ENCODE results near the gene ZNF12. TPM values are rescaled to one million over a fixed set of nuclear protein-coding genes. Genes with fewer than 3 reads are reported as not detected.
"Not testable (repeated sequence)": the region's sequence is repeated elsewhere in the genome, so short reads cannot be mapped to it uniquely, and the experiment has no call there.

The ZNF12 gene
- total RNA-seq (10 to 100 TPM; 18.8 to 19.4 TPM), polyA plus RNA-seq (34.5 TPM)

DNA sequence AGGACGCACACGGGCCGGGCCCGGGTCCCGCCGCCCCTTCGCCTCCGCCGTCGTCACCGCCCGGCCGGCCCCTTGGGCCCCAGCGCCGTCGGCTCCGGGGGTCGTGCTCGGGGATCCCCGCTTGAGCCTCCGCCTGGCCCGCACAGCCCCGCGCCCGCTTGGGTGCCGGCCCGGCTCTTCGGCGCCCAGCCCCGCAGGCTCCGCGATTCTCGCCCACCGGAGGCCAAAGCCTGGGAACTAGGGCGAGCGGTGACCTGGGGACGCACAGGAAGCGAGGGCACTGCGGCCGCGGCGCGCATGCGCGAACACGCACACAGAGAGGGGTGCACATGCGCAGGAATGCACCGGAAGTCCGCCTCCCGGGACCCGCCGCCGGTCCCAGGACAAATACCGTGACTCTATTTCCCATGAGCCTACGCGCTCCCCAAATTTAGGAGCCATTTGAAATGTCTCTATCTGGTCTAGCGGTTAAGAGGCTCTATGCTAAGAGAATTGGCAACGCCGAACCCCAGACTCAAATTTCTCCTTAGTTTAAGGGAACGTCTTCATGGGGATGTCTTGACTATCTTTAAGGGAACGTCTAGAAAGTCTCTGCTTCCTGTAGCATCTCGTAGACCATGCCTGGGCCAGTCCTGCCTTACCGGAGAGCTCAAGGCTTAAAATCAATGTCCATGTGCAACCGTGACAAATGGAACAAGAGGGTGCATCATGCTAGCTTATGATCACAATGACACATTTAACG lies at the start of gene ZNF12:
Gene ZNF12, minus strand, starts transcription at position 282 of the 742 bp plus-strand sequence. CDS start 1,774 bp downstream, outside the sequence.
- H3K4me1 Mint-ChIP-seq = peaks cover 38 to 48% (median 47%) of the 10 kb centered on the region in 3 donors
- CTCF ChIA-PET = interaction anchor here (0.5 kb wide), 1 partner anchor 1197 kb away, joined by 3 read pairs; no protein-coding TSS in a partner anchor

DNA sequence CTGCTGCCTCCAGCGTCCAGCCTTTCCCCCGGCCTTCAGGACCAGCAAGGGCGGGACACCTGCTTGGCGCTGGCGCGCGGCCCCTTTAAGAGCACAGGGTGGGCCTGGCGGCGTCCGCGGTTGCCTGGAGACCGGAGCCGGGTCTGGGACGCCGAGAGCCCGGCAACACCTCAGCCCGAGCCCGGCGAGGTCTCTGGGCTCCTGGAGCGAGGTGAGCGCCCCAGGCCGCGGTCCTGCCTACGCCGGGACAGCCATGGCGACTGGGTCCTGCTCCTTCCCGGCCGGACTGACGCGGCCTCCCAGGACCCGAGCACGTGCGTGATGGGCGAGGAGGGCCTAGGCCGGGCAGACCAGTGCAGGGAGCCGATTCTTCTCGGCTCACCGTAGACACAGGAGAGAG lies 47.2 kb upstream of the ZNF12 start, which contains the start of gene RSPH10B2:
Gene RSPH10B2, plus strand, starts transcription at position 140 of the 400 bp plus-strand sequence. CDS start 3,575 bp downstream, outside the sequence.
- H3K4me1 ChIP-seq (ENCODE audit: insufficient read depth, low read length); H3K9me3 ChIP-seq (ENCODE audit: low read length); H3K4me3 Mint-ChIP-seq; H3K27me3 Mint-ChIP-seq; H3K27me3 ChIP-seq (ENCODE audit: insufficient read depth, low read length, poor library complexity, severe bottlenecking); H3K4me1 Mint-ChIP-seq; POLR2A ChIA-PET; CTCF ChIA-PET; H3K36me3 Mint-ChIP-seq; H3K27ac ChIP-seq (ENCODE audit: low read depth, low read length); H3K27ac Mint-ChIP-seq; DNase-seq; H3K9me3 Mint-ChIP-seq; H3K4me3 ChIP-seq (ENCODE audit: low read length); H3K36me3 ChIP-seq (ENCODE audit: insufficient read depth, low read length): not testable (repeated sequence)

More for the DNA sequence above, at the start of gene ZNF12:
- Histone ChIP-seq H3K9me3 (ENCODE audit: low read length) (no peaks in the 10 kb centered on the region), H3K36me3 (ENCODE audit: insufficient read depth, low read length) (peaks cover 24% of the 10 kb centered on the region), H3K27ac (ENCODE audit: low read depth, low read length) (peak within 1 kb of the TSS; percentile 70), H3K4me3 (ENCODE audit: low read length) (peak within 1 kb of the TSS; percentile 78), H3K4me1 (ENCODE audit: insufficient read depth, low read length) (peaks cover 33% of the 10 kb centered on the region), H3K27me3 (ENCODE audit: insufficient read depth, low read length, poor library complexity, severe bottlenecking) (peaks cover 5% of the 10 kb centered on the region)
- peak; percentile 93 to 96 (median 94) for DNase-seq
- POLR2A ChIA-PET = no interaction called here
- Mint-ChIP-seq H3K4me3 (peak within 1 kb of the TSS; percentile 90 to 99 (median 92)), H3K36me3 (peaks cover 19 to 37% (median 29%) of the 10 kb centered on the region in 3 donors), H3K27ac (peak within 1 kb of the TSS; percentile 72 to 96 (median 94)), H3K9me3 (peaks cover 0 to 8% (median 0%) of the 10 kb centered on the region in 5 donors), H3K27me3 (peaks cover 0 to 4% of the 10 kb centered on the region in 2 donors)

DNA sequence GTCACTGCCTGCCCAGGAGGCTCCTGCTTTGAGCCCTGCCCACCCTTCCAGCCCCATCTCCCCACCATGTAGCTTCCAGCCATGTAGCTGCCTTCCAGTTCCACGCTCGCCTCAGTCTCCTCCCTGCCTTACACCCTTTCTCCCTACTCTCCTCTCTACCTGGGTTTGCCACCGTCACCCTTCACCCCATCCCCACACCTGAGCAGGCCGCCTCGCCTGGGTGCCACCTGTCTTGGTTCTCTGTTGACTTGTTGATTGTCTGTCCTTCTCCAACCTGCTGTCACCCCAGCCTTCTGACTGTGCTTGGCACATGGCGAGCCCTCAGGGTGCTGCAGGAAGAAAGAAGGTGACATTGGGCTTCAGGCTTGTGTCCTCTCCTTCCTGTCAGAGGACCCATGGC lies 43.4 kb upstream of the ZNF12 start:
- not testable (repeated sequence) for H3K4me1 Mint-ChIP-seq

DNA sequence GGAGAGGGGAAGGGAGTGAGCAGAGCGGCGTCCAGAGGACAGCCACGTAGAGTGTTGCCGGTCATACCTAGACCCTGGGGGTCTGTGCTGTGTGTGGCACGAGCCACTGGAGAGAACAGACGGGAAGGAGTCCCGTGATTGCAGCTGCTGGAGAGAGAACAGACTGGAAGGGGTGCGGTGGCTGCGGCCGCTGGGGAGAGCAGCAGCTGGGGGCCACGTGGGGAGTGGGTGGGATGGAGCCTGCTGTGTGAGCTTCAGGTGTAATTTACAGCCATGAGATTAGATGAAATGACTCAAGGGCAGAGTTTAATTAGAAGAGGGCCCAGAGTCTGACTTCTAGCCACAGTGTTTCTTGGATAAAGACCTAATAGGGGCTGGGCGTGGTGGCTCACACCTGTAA lies 42.6 kb upstream of the ZNF12 start:
- H3K27me3 Mint-ChIP-seq; H3K27ac ChIP-seq (ENCODE audit: low read depth, low read length); DNase-seq; H3K27ac Mint-ChIP-seq; H3K9me3 ChIP-seq (ENCODE audit: low read length); H3K36me3 ChIP-seq (ENCODE audit: insufficient read depth, low read length); H3K4me1 ChIP-seq (ENCODE audit: insufficient read depth, low read length); H3K4me3 Mint-ChIP-seq; H3K27me3 ChIP-seq (ENCODE audit: insufficient read depth, low read length, poor library complexity, severe bottlenecking); CTCF ChIA-PET; H3K9me3 Mint-ChIP-seq; POLR2A ChIA-PET; H3K4me1 Mint-ChIP-seq; H3K4me3 ChIP-seq (ENCODE audit: low read length): not testable (repeated sequence)
- peaks cover 0 to 19% (median 1%) of the 10 kb centered on the region in 3 donors for H3K36me3 Mint-ChIP-seq

More for the DNA sequence above, 43.4 kb upstream of the ZNF12 start:
- H3K27me3 ChIP-seq (ENCODE audit: insufficient read depth, low read length, poor library complexity, severe bottlenecking); H3K4me3 Mint-ChIP-seq; H3K27ac Mint-ChIP-seq; H3K27me3 Mint-ChIP-seq; H3K4me1 ChIP-seq (ENCODE audit: insufficient read depth, low read length); POLR2A ChIA-PET; H3K9me3 Mint-ChIP-seq; H3K9me3 ChIP-seq (ENCODE audit: low read length); CTCF ChIA-PET; DNase-seq; H3K4me3 ChIP-seq (ENCODE audit: low read length); H3K36me3 ChIP-seq (ENCODE audit: insufficient read depth, low read length); H3K27ac ChIP-seq (ENCODE audit: low read depth, low read length): not testable (repeated sequence)
- H3K36me3 Mint-ChIP-seq = peaks cover 0 to 14% (median 0%) of the 10 kb centered on the region in 3 donors

DNA sequence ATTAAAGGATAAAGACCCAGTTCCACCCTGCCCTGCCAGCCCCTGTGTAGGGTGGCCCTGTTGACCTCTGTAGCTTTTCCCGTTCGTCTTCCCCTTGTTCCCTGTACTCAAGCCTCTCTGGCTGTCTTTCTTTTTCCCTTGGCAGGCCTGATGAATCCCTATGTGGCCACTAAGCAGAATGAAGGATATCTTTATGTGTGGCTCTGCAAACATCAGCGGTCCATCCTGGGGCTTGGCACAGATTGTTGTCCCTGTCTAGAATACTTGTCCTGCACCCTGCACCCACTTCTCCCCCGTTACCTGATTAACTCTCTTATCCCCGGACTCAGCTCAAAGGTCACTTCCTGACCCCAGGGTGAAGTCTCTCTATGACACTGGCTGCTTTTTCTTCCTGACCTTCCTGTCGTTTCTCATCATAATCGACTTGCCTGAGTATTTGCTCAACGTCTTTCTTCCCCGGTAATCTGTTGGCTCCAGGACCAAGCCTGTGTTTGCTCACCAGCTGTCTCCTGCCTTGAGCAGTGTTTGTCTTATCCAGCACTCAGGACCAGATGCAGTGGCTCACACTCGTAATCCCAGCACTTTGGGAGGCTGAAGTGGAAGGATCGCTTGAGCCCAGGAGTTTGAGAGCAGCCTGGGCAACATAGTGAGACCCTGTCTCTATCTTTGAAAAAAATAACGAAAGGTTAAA lies 37.8 kb upstream of the ZNF12 start:
- H3K27me3 ChIP-seq (ENCODE audit: insufficient read depth, low read length, poor library complexity, severe bottlenecking); CTCF ChIA-PET; H3K27ac ChIP-seq (ENCODE audit: low read depth, low read length); H3K9me3 ChIP-seq (ENCODE audit: low read length); H3K4me3 ChIP-seq (ENCODE audit: low read length); H3K4me3 Mint-ChIP-seq; H3K27me3 Mint-ChIP-seq; POLR2A ChIA-PET; DNase-seq; H3K4me1 ChIP-seq (ENCODE audit: insufficient read depth, low read length); H3K4me1 Mint-ChIP-seq; H3K9me3 Mint-ChIP-seq; H3K36me3 ChIP-seq (ENCODE audit: insufficient read depth, low read length): not testable (repeated sequence)
- Mint-ChIP-seq H3K36me3 (peaks cover 0 to 35% (median 3%) of the 10 kb centered on the region in 3 donors), H3K27ac (peak overlapping the region in 1 of 8 donors; percentile 23)

DNA sequence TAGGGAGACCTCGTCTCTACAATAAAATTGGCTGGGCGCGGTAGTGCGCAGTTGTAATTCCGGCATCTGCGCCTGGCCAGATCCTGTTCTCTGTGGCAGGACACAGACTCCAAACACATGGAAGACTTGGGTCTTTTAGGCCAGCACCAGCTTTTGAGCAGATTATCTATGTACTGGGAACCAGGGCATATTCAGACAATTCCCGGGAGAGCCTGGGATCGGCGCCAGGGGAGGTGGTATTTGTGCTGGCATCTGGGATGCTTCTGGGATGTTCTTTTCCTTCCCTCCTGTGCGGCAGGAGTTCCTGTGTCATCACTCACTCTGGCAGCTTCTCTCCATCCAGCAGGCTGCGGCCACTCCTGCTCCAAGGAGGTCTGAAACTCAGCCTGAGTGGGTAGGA lies 31.7 kb upstream of the ZNF12 start:
- H3K27me3 ChIP-seq (ENCODE audit: insufficient read depth, low read length, poor library complexity, severe bottlenecking); H3K4me3 Mint-ChIP-seq; H3K4me1 ChIP-seq (ENCODE audit: insufficient read depth, low read length); H3K4me3 ChIP-seq (ENCODE audit: low read length); H3K27me3 Mint-ChIP-seq; POLR2A ChIA-PET; CTCF ChIA-PET; DNase-seq; H3K27ac Mint-ChIP-seq; H3K27ac ChIP-seq (ENCODE audit: low read depth, low read length); H3K9me3 Mint-ChIP-seq; H3K9me3 ChIP-seq (ENCODE audit: low read length): not testable (repeated sequence)
- Mint-ChIP-seq H3K4me1 (peaks cover 5 to 15% (median 14%) of the 10 kb centered on the region in 3 donors), H3K36me3 (peaks cover 6 to 67% (median 6%) of the 10 kb centered on the region in 3 donors)
- H3K36me3 ChIP-seq (ENCODE audit: insufficient read depth, low read length) = peaks cover 18% of the 10 kb centered on the region

DNA sequence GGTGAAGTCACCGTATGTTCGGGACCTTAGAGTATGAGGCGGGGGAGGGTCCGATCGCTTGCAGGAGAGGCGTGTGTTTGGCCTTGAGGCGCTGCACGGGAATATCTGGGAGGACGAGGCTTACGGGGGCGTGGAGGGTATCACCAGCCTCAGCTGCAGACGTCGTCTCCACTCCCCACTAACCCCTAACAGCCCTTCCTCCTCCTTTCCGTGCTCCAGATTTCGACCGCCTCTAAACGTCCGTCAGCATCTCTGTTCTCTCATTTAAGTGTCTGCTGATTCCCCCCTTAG lies 23.5 kb upstream of the ZNF12 start:
- CTCF ChIA-PET = no interaction called here
- Mint-ChIP-seq H3K27ac (peak overlapping the region; percentile 62 to 96 (median 86)), H3K4me1 (peaks cover 19 to 40% (median 30%) of the 10 kb centered on the region in 3 donors), H3K36me3 (peaks cover 5 to 45% (median 16%) of the 10 kb centered on the region in 3 donors), H3K9me3 (no peaks in the 10 kb centered on the region), H3K27me3 (no peaks in the 10 kb centered on the region), H3K4me3 (peak overlapping the region; percentile 88 to 98 (median 92))
- Histone ChIP-seq H3K27me3 (ENCODE audit: insufficient read depth, low read length, poor library complexity, severe bottlenecking) (no peaks in the 10 kb centered on the region), H3K36me3 (ENCODE audit: insufficient read depth, low read length) (peaks cover 5% of the 10 kb centered on the region), H3K9me3 (ENCODE audit: low read length) (no peaks in the 10 kb centered on the region), H3K27ac (ENCODE audit: low read depth, low read length) (peak overlapping the region; percentile 85), H3K4me3 (ENCODE audit: low read length) (peak overlapping the region; percentile 75), H3K4me1 (ENCODE audit: insufficient read depth, low read length) (peaks cover 12% of the 10 kb centered on the region)
- no peak for DNase-seq
- POLR2A ChIA-PET = no interaction called here
